ENCODE measurements around the gene GP9. TPM values are rescaled to one million over a fixed set of nuclear protein-coding genes. Genes with fewer than 3 reads are reported as not detected.

Gene GP9
- total and polyA plus RNA-seq, 11 donors: not detected

DNA sequence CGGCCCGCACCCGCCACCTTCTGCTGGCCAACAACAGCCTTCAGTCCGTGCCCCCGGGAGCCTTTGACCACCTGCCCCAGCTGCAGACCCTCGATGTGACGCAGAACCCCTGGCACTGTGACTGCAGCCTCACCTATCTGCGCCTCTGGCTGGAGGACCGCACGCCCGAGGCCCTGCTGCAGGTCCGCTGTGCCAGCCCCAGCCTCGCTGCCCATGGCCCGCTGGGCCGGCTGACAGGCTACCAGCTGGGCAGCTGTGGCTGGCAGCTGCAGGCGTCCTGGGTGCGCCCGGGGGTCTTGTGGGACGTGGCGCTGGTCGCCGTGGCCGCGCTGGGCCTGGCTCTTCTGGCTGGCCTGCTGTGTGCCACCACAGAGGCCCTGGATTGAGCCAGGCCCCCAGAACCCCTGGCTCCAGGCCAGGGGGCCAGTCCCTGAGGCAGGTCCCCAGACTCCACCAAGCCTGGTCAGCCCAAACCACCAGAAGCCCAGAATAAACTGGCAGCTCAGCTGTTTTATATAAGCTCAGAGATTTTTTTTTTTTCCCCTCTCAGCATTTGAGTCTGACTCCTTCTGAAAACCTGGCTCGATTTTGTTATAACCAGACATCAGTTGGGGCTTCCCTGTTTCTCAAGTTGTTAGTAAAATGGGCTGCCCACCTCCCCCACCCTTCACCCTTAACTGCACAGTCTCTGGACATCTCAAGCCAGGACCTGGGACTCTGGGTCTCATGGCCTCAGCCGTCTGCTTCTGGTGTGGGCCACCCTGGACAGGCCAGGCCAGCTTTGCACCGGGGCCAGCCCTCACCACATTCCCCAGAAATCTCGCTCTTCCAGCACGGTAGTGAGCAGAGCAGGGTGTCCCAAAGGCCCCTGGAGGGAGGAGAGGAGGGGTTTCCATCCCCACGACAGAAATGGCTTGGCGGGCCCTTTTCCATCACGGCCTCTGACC lies 1.6 kb downstream of the GP9 start:
- H3K4me3 ChIP-seq: no peak overlapping the region
- ATAC-seq (no peak), DNase-seq (no peak)
- no peaks in the 10 kb centered on the region for H3K9me3 ChIP-seq
- 88 to 93% (median 91%) methylated on average over 16 to 32 of the region's 32 CpGs for whole genome bisulfite sequencing, 4 donors
- H3K4me1 ChIP-seq: peaks cover 0 to 15% (median 1%) of the 10 kb centered on the region in 12 donors
- no peak for TF ChIP-seq CTCF (IDR thresholded peaks at IDR 0.05)
- no peak for TF ChIP-seq POLR2A (IDR thresholded peaks at IDR 0.05)
- no peaks in the 10 kb centered on the region for H3K36me3 ChIP-seq
- intact Hi-C loops (cut with DNase I): no loop called here
- no peaks in the 10 kb centered on the region for H3K27me3 ChIP-seq
- no peak overlapping the region for H3K27ac ChIP-seq

DNA sequence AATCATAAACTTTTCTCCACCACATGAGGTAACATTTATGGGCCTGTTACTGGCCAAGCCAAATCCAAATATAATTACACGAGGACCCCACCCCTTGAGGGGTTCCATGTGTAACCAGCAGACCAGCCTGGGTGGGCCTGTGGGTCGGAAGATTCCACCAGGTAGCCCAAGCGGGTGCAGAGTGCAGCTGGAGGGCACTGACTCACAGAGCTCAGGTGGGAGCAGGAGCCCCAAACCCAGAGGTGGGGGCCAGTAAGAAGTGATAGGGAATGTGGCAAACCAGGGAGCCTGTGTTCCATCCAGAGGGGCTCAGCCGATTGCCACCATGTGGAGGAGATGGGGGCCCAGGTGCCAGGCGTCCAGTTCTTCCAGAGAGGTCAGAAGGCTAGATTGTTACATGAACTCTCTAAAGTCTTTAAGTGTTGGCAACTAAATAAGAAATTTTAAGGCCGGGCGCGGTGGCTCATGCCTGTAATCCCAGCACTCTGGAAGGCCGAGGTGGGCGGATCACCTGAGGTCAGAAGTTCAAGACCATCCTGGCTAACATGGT lies 2.6 kb downstream of the GP9 start:
- no peak overlapping the region for H3K4me3 ChIP-seq
- intact Hi-C loops (cut with DNase I): no loop called here
- 88 to 95% (median 94%) methylated on average over 10 of the region's 10 CpGs for WGBS, 4 donors
- no peak for ATAC-seq
- no peak for DNase-seq
- TF ChIP-seq POLR2A (IDR thresholded peaks at IDR 0.05) (no peak), CTCF (IDR thresholded peaks at IDR 0.05) (no peak)
- H3K36me3 ChIP-seq: no peaks in the 10 kb centered on the region
- peaks cover 0 to 17% (median 2%) of the 10 kb centered on the region in 12 donors for H3K4me1 ChIP-seq
- peaks cover 0 to 4% (median 0%) of the 10 kb centered on the region in 12 donors for H3K9me3 ChIP-seq
- H3K27me3 ChIP-seq: no peaks in the 10 kb centered on the region
- H3K27ac ChIP-seq: no peak overlapping the region

GRCh38 chr3:129063841-129064482 lies 3.4 kb downstream of the GP9 start:
- Histone ChIP-seq H3K9me3 (peaks cover 0 to 4% (median 0%) of the 10 kb centered on the region in 12 donors), H3K36me3 (no peaks in the 10 kb centered on the region), H3K27me3 (no peaks in the 10 kb centered on the region), H3K27ac (no peak overlapping the region), H3K4me3 (no peak overlapping the region), H3K4me1 (peaks cover 0 to 16% (median 3%) of the 10 kb centered on the region in 12 donors)
- TF ChIP-seq CTCF (IDR thresholded peaks at IDR 0.05): no peak
- TF ChIP-seq POLR2A (IDR thresholded peaks at IDR 0.05): no peak
- ATAC-seq (no peak), DNase-seq (no peak)
- intact Hi-C loops (cut with DNase I): no loop called here
- 91 to 92% (median 91%) methylated on average over 14 to 15 of the region's 15 CpGs for WGBS, 4 donors

Measured in heart left ventricle (tissue), 16 donors.